Measurements from ENCODE around the gene SPATA3. TPM values are rescaled to one million over a fixed set of nuclear protein-coding genes. Genes with fewer than 3 reads are reported as not detected.

The SPATA3 gene
- not detected for total RNA-seq

DNA sequence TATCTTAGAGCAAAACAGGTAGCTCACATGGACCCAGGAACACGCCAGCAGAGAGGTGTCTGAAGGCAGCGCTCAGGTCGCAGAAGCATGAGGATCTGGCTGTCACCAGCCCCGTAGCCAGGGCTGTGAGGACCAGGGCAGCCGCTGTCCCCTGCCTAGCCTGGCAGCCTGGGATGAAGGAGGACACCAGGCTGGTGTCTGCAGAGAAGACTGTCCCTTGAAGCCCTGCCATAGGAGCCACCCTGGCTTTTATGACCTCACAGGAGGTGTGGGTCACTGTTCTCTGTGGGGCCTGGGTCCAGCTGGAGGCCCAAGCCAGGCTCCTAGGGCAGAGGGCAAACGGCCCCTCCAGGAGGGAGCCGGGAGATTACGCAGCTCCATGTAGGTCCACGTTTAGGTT, at the start of gene SPATA3:
SPATA3 (plus strand) TSS at position 301 of the 400 bp plus-strand sequence. CDS start 113 bp downstream, outside the sequence.
- Mint-ChIP-seq H3K9me3 (peaks cover 1% of the 10 kb centered on the region), H3K4me3 (no peak within 1 kb of the TSS), H3K27ac (no peak within 1 kb of the TSS), H3K36me3 (no peaks in the 10 kb centered on the region), H3K4me1 (no peaks in the 10 kb centered on the region), H3K27me3 (peaks cover 46% of the 10 kb centered on the region)
- no peak for ATAC-seq (ENCODE audit: low read depth)
- POLR2A ChIA-PET, result no interaction called here
- DNase-seq, result no peak

- Mint-ChIP-seq H3K27ac (peak overlapping the region; percentile 56), H3K4me1 (peaks cover 19% of the 10 kb centered on the region), H3K36me3 (peaks cover 2% of the 10 kb centered on the region), H3K4me3 (no peak overlapping the region), H3K27me3 (no peaks in the 10 kb centered on the region), H3K9me3 (no peaks in the 10 kb centered on the region)
- DNase-seq (no peak), ATAC-seq (ENCODE audit: low read depth) (no peak)
- POLR2A ChIA-PET, result interaction anchor here (1.3 to 2.8 kb wide), 3 partner anchors 14 to 43 kb away, joined by 3 to 13 read pairs (median 3); partner anchors contain the start of gene GPR55
Observed at GRCh38 chr2:230946429-230947234, 49.3 kb upstream of the SPATA3 start.

DNA sequence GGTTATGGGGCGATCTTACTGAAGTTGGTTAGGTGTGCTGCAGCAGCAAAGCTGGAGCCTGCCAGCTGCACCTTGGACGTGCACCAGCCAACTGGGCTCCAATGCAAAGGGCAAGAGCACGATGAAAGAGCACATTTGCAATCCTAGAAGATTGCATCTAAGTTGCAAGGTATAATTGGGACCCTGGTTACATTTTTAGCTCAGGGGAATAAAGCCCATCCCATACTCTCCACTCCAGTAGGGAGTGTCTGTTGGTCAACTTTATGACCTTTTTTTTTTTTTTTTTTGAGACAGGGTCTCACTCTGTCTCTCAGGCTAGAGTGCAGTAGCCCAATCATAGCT, 48.7 kb upstream of the SPATA3 start:
- POLR2A ChIA-PET, result interaction anchor here (0.6 to 2.8 kb wide), 4 partner anchors 15 to 42 kb away, joined by 3 to 13 read pairs (median 3); partner anchors contain the start of gene GPR55
- peaks cover 19% of the 10 kb centered on the region for H3K4me1 Mint-ChIP-seq
- DNase-seq, result no peak
- no peak for ATAC-seq (ENCODE audit: low read depth)
- no peaks in the 10 kb centered on the region for H3K27me3 Mint-ChIP-seq
- no peak overlapping the region for H3K27ac Mint-ChIP-seq
- H3K36me3 Mint-ChIP-seq, result peaks cover 2% of the 10 kb centered on the region
- H3K9me3 Mint-ChIP-seq, result no peaks in the 10 kb centered on the region
- no peak overlapping the region for H3K4me3 Mint-ChIP-seq

DNA sequence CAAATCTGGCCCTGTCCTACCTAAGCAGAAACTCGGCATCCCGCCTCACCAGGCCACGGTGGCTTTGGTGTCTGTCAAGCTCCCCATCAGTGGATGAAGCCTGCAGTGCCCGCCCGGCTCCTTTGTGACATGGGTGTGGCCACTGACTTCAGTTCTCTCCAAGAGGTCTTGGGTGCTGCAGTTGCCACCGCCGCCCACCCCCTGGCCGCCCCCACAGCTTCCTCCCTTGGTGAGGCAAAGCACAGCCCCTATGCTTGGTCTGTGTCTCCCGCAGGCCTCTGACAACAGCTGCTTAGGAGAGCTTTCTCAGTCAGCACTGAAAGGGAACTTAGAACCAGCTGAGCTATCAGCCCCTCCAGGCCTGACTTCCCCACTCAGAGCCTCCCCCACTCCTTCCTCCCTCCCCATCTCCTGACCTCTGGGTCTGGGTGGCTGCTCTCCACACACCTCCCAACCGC, 48.0 kb upstream of the SPATA3 start:
- Mint-ChIP-seq H3K4me1 (peaks cover 17% of the 10 kb centered on the region), H3K27ac (no peak overlapping the region), H3K4me3 (no peak overlapping the region), H3K36me3 (peaks cover 2% of the 10 kb centered on the region), H3K27me3 (no peaks in the 10 kb centered on the region), H3K9me3 (no peaks in the 10 kb centered on the region)
- DNase-seq, result no peak
- ATAC-seq (ENCODE audit: low read depth), result no peak
- POLR2A ChIA-PET, result interaction anchor here (0.6 to 2.8 kb wide), 3 partner anchors 15 to 39 kb away, joined by 3 to 13 read pairs (median 3); partner anchors contain the start of gene GPR55

GRCh38 chr2:230949966-230950873, 45.7 kb upstream of the SPATA3 start:
- Mint-ChIP-seq H3K27me3 (no peaks in the 10 kb centered on the region), H3K9me3 (no peaks in the 10 kb centered on the region), H3K4me3 (no peak overlapping the region), H3K4me1 (peaks cover 19% of the 10 kb centered on the region), H3K36me3 (peaks cover 1% of the 10 kb centered on the region), H3K27ac (no peak overlapping the region)
- POLR2A ChIA-PET, result no interaction called here
- no peak for ATAC-seq (ENCODE audit: low read depth)
- no peak for DNase-seq

GRCh38 chr2:230950874-230951339, 45.0 kb upstream of the SPATA3 start:
- Mint-ChIP-seq H3K27ac (no peak overlapping the region), H3K9me3 (no peaks in the 10 kb centered on the region), H3K36me3 (peaks cover 1% of the 10 kb centered on the region), H3K27me3 (no peaks in the 10 kb centered on the region), H3K4me1 (peaks cover 19% of the 10 kb centered on the region), H3K4me3 (no peak overlapping the region)
- DNase-seq (no peak), ATAC-seq (ENCODE audit: low read depth) (no peak)
- POLR2A ChIA-PET, result no interaction called here

DNA sequence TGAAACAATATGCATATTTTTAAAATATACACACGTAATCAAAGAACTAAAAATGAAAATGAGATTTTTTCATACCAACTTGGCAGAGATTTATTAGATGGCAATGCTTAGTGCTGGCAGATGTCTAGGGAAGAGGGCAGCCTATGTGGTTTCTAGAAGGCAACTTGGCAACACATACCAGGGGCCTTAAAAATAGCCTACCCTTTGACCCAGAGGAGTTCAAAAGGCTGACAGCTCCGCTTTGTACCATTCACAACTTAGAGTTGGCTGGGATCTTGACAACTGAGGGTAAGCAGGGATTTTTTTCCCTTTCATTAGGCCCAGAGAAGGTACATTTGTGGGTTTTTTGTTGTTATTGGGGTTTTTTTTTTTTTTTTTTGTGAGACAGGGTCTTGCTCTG, 44.5 kb upstream of the SPATA3 start:
- H3K27me3 Mint-ChIP-seq, result no peaks in the 10 kb centered on the region
- no peak for DNase-seq

GRCh38 chr2:230952226-230952956, 43.5 kb upstream of the SPATA3 start:
- no peak for ATAC-seq (ENCODE audit: low read depth)
- POLR2A ChIA-PET, result no interaction called here
- DNase-seq, result no peak
- Mint-ChIP-seq H3K9me3 (no peaks in the 10 kb centered on the region), H3K27ac (no peak overlapping the region), H3K27me3 (no peaks in the 10 kb centered on the region), H3K36me3 (peaks cover 1% of the 10 kb centered on the region), H3K4me1 (peaks cover 26% of the 10 kb centered on the region), H3K4me3 (no peak overlapping the region)

More for the DNA sequence above, 44.5 kb upstream of the SPATA3 start:
- Mint-ChIP-seq H3K4me1 (peaks cover 19% of the 10 kb centered on the region), H3K4me3 (no peak overlapping the region), H3K36me3 (peaks cover 1% of the 10 kb centered on the region), H3K9me3 (no peaks in the 10 kb centered on the region), H3K27ac (no peak overlapping the region)
- ATAC-seq (ENCODE audit: low read depth), result no peak
- POLR2A ChIA-PET, result no interaction called here

- H3K4me1 Mint-ChIP-seq, result peaks cover 33% of the 10 kb centered on the region
- H3K4me3 Mint-ChIP-seq, result no peak overlapping the region
- peaks cover 1% of the 10 kb centered on the region for H3K36me3 Mint-ChIP-seq
- ATAC-seq (ENCODE audit: low read depth) (no peak), DNase-seq (no peak)
- no peaks in the 10 kb centered on the region for H3K27me3 Mint-ChIP-seq
- H3K9me3 Mint-ChIP-seq, result no peaks in the 10 kb centered on the region
- POLR2A ChIA-PET, result interaction anchor here (0.7 kb wide), 1 partner anchor 33 kb away, joined by 3 read pairs; no protein-coding TSS in a partner anchor
- H3K27ac Mint-ChIP-seq, result peak overlapping the region; percentile 18
Observed at GRCh38 chr2:230953845-230954244, 42.1 kb upstream of the SPATA3 start.

- no peaks in the 10 kb centered on the region for H3K27me3 Mint-ChIP-seq
- H3K27ac Mint-ChIP-seq, result no peak overlapping the region
- ATAC-seq (ENCODE audit: low read depth) (no peak), DNase-seq (no peak)
- H3K4me1 Mint-ChIP-seq, result peaks cover 37% of the 10 kb centered on the region
- POLR2A ChIA-PET, result interaction anchor here (0.7 to 2.3 kb wide), 2 partner anchors 30 to 32 kb away, joined by 3 to 10 read pairs; partner anchors contain the start of gene GPR55
- peaks cover 1% of the 10 kb centered on the region for H3K36me3 Mint-ChIP-seq
- no peaks in the 10 kb centered on the region for H3K9me3 Mint-ChIP-seq
- H3K4me3 Mint-ChIP-seq, result no peak overlapping the region
Observed at GRCh38 chr2:230954746-230955145, 41.2 kb upstream of the SPATA3 start.

DNA sequence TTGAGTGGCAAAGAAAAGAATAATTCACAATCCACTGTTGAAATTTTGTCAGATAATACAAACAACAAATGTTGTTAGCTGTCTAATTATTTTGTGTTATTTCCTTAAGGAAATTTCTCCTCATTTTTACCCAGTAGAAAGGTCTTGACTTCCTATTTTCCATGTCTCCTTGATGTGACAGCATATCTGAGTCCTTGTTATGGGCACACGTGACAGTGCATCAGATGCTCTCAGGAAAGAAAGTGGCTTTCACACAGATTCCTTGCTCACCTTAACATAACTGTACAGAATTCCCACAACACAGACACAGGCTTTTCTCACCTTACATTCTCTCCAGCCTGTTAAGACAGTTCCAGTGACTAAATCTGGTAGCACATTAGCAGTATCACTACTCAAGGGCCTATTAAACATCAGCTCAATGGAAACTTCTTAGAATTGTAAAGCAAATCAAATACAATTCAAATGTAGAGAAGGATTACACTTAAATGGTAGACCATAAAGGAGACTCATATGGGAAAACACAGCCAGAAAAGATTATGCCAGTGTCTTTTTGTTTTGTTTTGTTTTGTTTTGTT, 40.7 kb upstream of the SPATA3 start:
- POLR2A ChIA-PET, result interaction anchor here (1.2 to 2.3 kb wide), 2 partner anchors 28 to 30 kb away, joined by 3 to 10 read pairs; partner anchors contain the start of gene GPR55
- H3K4me3 Mint-ChIP-seq, result no peak overlapping the region
- peaks cover 1% of the 10 kb centered on the region for H3K36me3 Mint-ChIP-seq
- ATAC-seq (ENCODE audit: low read depth) (no peak), DNase-seq (no peak)
- H3K27ac Mint-ChIP-seq, result no peak overlapping the region
- H3K27me3 Mint-ChIP-seq, result no peaks in the 10 kb centered on the region
- H3K4me1 Mint-ChIP-seq, result peaks cover 39% of the 10 kb centered on the region
- no peaks in the 10 kb centered on the region for H3K9me3 Mint-ChIP-seq
